ENCODE data around the gene UBE2J2. TPM values are rescaled to one million over a fixed set of nuclear protein-coding genes. Genes with fewer than 3 reads are reported as not detected.

The UBE2J2 gene
- total RNA-seq, 2 donors from 2014 or later, result 43.1 to 83.3 TPM

DNA sequence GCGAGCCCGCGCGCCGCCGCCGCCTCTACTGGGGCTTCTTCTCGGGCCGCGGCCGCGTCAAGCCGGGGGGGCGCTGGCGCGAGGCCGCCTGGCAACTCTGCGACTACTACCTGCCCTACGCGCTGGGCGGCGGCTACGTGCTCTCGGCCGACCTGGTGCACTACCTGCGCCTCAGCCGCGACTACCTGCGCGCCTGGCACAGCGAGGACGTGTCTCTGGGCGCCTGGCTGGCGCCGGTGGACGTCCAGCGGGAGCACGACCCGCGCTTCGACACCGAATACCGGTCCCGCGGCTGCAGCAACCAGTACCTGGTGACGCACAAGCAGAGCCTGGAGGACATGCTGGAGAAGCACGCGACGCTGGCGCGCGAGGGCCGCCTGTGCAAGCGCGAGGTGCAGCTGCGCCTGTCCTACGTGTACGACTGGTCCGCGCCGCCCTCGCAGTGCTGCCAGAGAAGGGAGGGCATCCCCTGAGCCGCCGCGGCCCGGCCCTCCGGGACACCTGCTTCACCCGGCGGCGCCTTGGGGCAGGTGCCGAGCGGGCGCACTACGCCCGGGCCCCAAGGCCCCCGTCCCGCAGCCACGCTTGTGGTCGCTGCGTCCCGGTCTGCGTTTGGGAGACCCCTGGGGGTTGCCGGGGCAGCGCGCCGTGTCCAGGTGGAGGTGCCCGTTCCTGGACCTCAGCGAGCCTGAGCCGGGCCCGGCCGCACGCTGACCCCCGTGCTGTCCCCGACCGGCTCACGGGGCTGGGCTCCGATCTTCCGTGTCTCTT lies 40.7 kb downstream of the UBE2J2 start:
- peak overlapping the region in 1 of 2 donors; percentile 75 for H3K9ac ChIP-seq (ENCODE audit: low read depth in 2 of 2, low read length in 2 of 2)
- DNase-seq, result no peak
- intact Hi-C loops (cut with DNase I), result no loop called here

DNA sequence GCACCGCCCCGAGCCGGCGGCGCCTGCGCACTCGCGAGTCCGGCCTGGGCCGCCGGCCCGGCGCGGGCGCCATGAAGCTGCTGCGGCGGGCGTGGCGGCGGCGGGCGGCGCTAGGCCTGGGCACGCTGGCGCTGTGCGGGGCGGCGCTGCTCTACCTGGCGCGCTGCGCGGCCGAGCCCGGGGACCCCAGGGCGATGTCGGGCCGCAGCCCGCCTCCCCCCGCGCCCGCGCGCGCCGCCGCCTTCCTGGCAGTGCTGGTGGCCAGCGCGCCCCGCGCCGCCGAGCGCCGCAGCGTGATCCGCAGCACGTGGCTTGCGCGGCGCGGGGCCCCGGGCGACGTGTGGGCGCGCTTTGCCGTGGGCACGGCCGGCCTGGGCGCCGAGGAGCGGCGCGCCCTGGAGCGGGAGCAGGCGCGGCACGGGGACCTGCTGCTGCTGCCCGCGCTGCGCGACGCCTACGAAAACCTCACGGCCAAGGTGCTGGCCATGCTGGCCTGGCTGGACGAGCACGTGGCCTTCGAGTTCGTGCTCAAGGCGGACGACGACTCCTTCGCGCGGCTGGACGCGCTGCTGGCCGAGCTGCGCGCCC lies 41.4 kb downstream of the UBE2J2 start, which contains the start of gene B3GALT6:
B3GALT6 (plus strand) TSS at position 30 of the 588 bp plus-strand sequence; CDS start at position 72, 42 bp downstream.
- peaks cover 16% of the 10 kb centered on the region for H3K4me1 ChIP-seq
- DNase-seq, result no peak
- intact Hi-C loops (cut with DNase I), result no loop called here

More for the DNA sequence above, 40.7 kb downstream of the UBE2J2 start:
- Histone ChIP-seq H3K27me3 (peaks cover 9% of the 10 kb centered on the region), H3K4me1 (peaks cover 21% of the 10 kb centered on the region), H3K9me3 (no peaks in the 10 kb centered on the region), H3K27ac (no peak overlapping the region), H3K4me3 (peak overlapping the region; percentile 7), H3K36me3 (peaks cover 6% of the 10 kb centered on the region)
- TF ChIP-seq, protein P1, sequence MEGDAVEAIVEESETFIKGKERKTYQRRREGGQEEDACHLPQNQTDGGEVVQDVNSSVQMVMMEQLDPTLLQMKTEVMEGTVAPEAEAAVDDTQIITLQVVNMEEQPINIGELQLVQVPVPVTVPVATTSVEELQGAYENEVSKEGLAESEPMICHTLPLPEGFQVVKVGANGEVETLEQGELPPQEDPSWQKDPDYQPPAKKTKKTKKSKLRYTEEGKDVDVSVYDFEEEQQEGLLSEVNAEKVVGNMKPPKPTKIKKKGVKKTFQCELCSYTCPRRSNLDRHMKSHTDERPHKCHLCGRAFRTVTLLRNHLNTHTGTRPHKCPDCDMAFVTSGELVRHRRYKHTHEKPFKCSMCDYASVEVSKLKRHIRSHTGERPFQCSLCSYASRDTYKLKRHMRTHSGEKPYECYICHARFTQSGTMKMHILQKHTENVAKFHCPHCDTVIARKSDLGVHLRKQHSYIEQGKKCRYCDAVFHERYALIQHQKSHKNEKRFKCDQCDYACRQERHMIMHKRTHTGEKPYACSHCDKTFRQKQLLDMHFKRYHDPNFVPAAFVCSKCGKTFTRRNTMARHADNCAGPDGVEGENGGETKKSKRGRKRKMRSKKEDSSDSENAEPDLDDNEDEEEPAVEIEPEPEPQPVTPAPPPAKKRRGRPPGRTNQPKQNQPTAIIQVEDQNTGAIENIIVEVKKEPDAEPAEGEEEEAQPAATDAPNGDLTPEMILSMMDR (IDR thresholded peaks at IDR 0.05), result no peak

DNA sequence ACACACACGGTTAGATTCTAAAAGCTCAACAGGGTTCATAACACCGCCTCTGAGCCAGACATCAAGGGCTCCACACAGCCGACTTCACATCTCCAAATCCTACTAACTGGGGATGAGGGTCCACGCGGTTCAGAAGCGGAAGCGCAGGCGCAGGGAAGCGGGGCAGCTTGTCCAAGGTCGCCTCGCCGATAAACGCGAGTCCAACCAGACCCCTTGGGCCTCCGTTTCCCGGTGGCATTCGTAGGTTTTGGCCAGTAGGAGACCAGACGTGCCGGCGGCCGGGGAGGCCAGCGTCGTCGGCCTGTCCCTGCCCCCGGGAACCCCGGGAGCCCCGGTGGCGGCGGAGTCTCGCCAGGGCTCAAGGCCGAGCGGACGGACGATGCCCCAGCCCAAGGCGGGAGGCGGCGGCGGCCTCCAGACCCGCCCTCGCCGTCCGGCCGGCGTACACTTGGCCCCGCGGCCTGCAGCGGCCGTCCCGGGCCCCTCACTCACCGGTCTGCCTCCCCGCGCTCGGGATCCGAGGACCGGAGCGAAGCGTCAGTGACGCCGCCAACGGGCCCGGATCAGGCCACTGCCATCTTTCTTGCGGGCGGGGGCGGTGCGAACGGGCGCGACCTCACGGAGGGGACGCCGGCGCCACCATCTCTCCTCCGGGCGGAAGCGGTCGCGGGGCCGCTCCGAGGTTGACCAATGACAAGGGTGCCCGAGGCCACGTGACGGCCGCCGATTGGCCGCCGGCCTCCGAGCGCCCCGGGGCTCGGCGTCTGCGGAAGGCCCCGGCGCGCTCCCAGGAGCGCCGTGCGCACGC lies 42.0 kb downstream of the UBE2J2 start, which contains the start of gene SDF4:
SDF4 (minus strand) TSS at position 602 of the 808 bp plus-strand sequence. CDS start 3,229 bp downstream, outside the sequence.
- DNase-seq, result peak; percentile 96
- Histone ChIP-seq H3K36me3 (peaks cover 10% of the 10 kb centered on the region), H3K27me3 (no peaks in the 10 kb centered on the region), H3K9ac (ENCODE audit: low read depth in 2 of 2, low read length in 2 of 2) (peak within 1 kb of the TSS; percentile 99 to 100), H3K9me3 (no peaks in the 10 kb centered on the region), H3K4me3 (peak within 1 kb of the TSS; percentile 93), H3K27ac (peak within 1 kb of the TSS; percentile 90), H3K4me1 (peaks cover 14% of the 10 kb centered on the region)
- intact Hi-C loops (cut with DNase I), result no loop called here
- TF ChIP-seq, protein P1 (IDR thresholded peaks at IDR 0.05), result no peak

More for the DNA sequence above, 41.4 kb downstream of the UBE2J2 start, which contains the start of gene B3GALT6:
- H3K27me3 ChIP-seq, result peaks cover 2% of the 10 kb centered on the region
- TF ChIP-seq, protein P1 (IDR thresholded peaks at IDR 0.05), result no peak
- H3K4me3 ChIP-seq, result peak within 1 kb of the TSS; percentile 93
- H3K36me3 ChIP-seq, result peaks cover 10% of the 10 kb centered on the region
- H3K9me3 ChIP-seq, result no peaks in the 10 kb centered on the region
- H3K27ac ChIP-seq, result peak within 1 kb of the TSS; percentile 90
- peak within 1 kb of the TSS; percentile 99 to 100 for H3K9ac ChIP-seq (ENCODE audit: low read depth in 2 of 2, low read length in 2 of 2)

DNA sequence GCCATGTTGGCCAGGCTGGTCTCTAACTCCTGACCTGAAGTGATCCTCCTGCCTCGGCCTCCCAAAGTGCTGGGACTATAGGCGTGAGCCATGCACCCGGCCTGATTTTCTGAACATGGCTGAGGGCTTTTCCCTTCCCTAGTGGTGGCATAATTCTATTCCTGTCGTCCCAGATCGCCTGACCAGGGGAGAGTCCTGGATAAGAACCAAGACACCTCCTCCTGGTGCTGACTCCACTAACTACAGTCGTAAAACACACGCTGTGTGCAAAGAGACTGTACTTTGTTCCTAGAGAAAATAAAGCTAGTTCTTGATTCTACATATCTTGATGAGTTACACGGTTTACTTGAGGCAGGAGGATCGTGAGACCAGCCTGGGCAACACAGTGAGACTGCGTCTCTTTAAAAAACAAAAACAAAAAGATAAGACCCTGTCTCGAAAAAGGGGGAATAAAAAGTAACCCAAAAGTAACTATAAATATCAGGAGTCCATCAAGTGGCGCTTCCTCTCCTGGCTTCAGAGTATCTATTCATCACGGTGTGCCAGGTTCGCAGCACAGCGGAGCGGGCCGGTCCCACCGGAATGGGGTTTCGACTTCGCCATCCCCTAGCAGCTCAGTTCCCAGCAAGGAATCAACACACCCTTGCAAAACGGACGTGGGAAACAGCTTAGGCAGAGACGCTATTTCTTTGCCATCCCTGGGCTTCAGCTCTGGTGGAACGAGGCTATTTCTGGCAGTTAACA lies 42.8 kb downstream of the UBE2J2 start:
- peak overlapping the region; percentile 90 for H3K27ac ChIP-seq
- peak; percentile 77 for DNase-seq
- H3K36me3 ChIP-seq, result peaks cover 10% of the 10 kb centered on the region
- peak overlapping the region; percentile 93 for H3K4me3 ChIP-seq
- H3K4me1 ChIP-seq, result peaks cover 14% of the 10 kb centered on the region
- intact Hi-C loops (cut with DNase I), result no loop called here
- no peaks in the 10 kb centered on the region for H3K9me3 ChIP-seq
- peak overlapping the region; percentile 99 to 100 for H3K9ac ChIP-seq (ENCODE audit: low read depth in 2 of 2, low read length in 2 of 2)
- H3K27me3 ChIP-seq, result no peaks in the 10 kb centered on the region
- TF ChIP-seq, protein P1 (IDR thresholded peaks at IDR 0.05), result no peak

Measured in colonic mucosa (tissue), 4 donors.